Activated T-helper 9 cell treated with anti-CD3 and anti-CD28 coated beads, Interleukin-2, amount 50 U/mL, for 16 hours (primary cell): ENCODE results near the gene ST6GALNAC4.
A peak's percentile ranks its signal among the peaks of the same experiment; 100 is the strongest.

Experiments used
- DNase-seq: peaks from one replicate; pipeline ENCODE4 v3.0.0-alpha.2; 2020; ENCODE audit warnings: low read depth

The ST6GALNAC4 gene, protein sequence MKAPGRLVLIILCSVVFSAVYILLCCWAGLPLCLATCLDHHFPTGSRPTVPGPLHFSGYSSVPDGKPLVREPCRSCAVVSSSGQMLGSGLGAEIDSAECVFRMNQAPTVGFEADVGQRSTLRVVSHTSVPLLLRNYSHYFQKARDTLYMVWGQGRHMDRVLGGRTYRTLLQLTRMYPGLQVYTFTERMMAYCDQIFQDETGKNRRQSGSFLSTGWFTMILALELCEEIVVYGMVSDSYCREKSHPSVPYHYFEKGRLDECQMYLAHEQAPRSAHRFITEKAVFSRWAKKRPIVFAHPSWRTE

DNA sequence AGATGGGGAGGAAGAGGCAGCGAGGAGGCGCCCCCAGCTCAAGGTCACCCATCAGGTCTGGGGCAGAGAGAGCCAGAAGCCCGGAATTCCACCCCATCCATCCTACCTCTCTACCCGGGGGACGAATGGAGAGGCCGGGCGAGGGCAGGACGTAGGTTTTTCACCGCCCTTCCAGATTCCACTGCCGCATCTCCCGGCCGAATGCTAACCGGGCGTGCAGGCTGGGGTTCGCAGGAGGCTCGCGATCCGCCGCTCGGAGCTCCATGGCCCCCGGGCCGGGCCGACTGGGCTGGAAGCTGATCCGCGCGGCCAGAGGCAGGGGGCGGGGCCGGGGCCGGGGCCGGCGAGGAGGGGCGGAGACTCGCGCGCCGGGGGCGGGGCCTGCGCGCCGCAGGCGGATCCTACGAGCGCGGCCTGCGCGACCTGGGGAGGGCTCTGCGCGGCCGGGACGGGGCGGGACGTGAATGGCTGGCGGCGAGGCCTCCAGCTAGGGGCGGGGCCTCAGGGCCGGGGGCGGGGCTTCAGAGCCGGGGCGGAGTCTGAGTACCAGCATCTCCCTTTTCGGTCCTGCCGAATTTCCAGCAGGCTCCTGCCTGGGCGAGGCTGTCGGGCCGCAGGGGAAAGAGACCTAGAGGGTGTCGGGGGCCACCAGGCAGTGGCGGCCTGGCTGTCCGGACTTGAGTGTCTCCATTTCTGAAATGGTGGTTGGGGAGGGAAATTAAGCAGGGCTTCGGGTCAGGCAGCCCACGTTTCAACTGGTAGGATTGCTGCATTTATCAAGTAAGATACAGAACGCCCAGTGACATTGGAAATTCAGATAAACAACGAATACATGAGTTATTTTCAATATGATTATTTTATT lies at the start of gene ST6GALNAC4:
ST6GALNAC4 (minus strand) TSS at position 322 of the 862 bp plus-strand sequence. CDS start 622 bp downstream, outside the sequence.
- DNase-seq, result peak; percentile 95

DNA sequence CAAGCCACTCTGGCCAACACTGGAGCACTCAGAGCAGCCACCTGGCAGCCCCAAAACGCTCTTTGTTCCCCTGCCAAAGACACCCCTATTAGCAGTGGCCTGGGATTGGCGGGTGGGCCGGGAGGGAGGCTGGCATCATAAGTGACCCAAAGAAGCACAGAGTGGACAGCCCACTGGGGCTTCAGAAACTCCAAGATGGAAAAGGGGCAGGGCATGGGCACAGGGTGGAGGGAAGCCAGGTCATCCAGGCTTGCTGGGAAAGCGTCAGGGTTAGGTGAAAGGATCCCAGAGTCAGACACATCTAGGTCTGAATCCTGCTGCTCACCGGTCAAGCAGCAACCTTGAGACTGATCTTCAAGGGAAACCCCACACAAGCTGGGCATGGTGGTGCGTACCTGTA lies 49.1 kb upstream of the ST6GALNAC4 start:
- DNase-seq, result no peak

DNA sequence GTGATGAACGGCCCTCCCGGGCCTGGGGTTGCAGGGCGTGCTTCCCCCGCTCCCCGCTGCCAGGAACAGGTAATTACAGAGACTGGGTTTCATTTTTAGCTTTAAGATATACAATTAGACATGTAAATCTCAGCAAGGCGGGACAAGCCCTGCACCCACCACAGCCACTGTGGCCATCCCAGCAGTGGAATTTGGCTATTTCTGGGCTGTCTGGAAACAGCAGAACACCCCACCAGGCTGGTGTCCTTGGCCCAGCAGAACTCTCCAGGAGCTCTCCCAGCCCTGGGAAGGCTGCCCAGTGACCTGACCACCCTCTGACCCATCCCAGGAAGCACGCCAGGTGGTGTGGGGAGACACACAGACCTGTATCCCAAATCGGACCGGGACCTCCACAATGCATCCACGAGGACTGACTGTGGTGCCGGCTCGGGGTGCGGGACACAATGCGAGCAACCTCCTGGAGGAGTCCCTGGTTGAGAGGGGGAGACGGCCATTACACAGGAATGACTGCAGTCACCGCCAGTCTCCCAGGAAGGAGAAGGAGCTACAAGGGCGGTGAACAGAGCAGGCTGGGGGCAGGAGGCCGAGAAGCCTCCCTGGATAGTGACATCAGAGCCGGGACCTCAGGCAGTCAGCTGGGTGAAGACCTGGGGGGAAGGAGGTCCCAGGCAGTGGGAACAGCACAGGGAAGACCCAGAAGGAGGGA lies 46.7 kb upstream of the ST6GALNAC4 start:
- no peak for DNase-seq

DNA sequence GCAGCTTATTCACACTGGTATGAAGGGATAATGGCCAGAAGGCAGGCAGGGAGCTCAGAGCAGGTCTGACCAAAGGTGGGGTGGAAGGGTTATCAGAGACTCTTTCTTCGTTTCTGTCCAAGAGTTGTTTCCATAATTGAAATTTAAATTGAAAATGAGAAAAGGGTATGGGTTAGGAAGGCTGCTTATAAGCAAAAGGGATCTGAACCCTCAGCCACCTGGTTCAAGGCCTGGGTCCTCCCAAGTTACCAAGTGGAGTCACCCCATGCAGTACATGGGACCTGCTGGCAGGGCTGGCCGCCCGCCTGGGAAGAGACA lies 46.2 kb upstream of the ST6GALNAC4 start:
- DNase-seq, result no peak

DNA sequence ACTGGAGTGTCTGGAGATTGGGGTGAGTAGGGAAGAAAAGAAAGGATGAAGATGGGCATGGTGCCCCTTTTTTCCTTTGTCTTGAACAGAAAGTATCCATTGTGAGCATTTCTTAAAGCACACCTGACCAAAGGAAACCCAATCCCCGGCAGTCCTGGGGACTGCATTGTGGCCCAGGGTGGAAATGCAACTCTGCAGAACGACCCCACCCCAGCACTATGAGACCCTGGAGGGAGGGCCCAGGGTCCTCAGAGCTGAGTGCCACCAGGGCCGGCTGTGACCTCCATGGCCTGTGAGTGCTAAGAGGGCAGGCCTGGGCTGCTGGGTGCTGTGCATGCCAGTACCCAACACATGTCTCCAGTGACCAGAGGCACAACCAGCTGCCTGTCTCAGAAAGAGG lies 45.4 kb upstream of the ST6GALNAC4 start:
- DNase-seq, result no peak

DNA sequence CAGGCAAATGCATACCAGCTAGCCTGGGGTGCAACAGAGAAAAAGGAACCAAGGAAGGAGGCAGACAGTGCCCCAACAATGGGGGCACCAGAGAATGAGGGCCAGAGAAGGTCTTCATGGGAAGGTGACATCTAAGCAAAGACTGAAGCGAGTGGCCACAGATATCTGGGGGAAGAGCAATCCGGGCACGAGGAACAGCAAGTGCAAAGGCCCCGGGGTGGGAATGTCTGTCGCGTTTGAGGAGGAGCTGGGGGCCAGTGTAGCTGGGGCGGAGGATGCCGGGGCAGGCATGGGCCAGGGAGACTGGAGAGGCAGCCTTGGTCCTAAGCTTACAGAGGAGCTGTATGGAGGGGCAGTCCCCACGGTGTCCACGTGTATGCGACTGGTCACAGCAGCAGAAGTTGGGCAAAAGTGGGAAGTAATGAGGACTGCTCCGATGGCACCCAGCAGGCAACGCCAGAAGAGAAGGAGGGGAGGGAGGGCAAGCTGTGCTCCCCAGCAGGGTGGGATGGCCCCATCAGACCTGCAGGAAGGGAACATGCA lies 44.8 kb upstream of the ST6GALNAC4 start:
- DNase-seq, result no peak

DNA sequence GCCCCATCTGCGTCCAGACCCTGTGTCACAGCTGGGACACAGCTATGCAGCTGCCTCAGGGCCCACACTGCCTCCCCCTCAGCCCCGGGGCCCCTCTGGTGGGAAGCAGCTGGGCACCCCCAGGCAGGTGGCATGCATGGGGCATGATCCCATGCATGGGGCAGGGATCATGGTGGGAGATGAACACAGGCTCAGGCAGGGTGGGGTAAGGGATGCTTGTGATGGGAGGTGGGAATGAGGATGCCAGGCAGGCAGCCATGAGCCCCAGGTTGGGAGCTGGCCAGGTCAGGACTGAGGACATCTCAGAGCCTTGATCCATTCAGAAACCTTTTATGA lies 44.3 kb upstream of the ST6GALNAC4 start:
- DNase-seq, result no peak

DNA sequence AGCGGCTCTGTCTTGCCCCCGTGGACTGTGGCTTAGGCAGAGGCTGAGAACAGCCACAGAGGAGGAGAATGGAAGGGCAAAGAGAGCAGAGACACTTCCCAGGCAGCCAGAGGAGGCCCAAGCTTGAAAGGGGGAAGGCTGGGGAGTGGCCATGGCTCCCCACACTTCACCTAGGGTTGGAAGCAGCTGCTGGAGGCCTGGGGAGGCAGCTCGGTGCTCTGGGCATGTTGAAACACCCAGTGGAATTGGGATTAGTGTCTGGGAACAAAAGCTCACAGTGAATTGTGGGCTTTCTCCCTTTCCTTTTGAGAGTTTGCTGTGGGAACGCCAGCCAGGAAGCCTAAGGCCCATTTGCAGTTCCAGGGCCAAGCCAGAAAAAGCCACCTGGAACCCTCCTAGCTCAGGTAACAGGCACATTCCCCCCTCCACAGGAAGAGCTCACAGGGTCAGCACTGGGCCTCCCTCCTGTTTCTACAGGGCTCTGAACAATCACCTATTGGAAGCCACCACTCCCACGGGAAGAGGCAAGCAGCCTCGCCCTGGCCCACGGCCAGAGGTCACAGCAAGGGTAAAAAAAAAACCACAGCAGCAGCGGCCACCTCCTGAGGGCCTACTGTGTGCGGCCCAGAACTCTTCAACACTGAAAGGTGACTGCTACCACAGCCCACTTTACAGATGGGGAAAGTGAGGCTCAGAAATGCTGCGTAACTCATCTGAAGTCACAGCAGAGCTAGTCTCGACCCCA lies 43.7 kb upstream of the ST6GALNAC4 start:
- DNase-seq, result no peak

DNA sequence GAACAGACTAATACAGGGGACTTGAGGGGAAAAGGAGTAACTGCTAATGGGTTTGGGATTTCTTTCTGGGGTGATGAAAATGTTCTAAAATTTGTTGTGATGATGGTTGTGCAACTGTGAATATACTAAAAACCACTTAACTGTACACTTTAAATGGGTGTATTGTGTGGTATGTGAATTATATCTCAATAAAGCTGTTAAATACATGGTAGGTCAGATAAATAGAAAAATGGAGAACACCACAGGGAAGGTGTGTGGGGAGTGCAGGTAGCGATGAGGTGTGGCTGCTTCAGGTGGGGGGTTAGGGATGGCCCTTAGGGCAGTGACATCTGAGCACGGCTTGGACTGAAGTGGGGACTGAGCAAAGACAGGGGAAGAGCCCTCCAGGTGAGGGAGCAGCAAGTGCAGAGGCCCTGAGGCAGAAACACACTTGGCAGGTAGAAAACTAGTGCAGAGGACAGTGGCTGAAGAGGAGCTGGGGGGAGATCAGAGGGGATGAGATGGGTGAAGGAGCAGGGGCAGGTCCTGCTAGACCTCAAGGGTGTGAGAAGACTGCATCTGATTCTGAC lies 43.1 kb upstream of the ST6GALNAC4 start:
- no peak for DNase-seq

DNA sequence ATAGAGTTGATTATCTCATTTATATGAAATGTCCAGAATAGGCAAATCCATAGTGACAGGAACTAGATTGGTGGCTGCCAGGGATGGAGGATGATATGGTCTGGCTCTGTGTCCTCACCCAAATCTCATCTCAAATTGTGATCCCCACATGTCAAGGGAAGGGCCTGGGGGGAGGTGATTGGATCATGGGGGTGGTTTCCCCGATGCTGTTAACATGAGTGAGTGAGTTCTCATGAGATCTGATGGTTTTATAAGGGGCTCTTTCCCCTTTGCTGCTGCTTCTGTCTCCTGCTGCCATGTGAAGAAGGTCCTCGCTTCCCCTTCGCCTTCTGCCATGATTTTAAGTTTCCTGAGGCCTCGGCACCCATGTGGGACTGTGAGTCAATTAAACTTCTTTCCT lies 42.6 kb upstream of the ST6GALNAC4 start:
- no peak for DNase-seq

DNA sequence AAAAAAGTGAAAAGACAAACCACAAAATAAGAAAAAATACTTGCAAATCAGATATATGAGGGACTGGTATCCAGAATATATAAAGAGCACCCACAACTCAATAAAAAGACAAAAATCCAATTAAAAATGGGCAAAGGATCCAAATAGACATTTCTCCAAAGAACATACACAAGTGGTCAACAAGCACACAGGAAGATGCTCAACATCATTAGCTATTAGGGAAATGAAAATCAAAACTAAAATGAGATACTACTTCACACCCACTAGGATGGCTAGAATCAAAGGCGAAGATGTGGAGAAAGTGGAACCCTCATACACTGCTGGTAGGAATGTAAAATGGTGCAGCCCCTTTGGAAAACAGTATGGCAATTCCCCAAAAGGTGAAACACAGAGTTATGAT lies 41.9 kb upstream of the ST6GALNAC4 start:
- no peak for DNase-seq

DNA sequence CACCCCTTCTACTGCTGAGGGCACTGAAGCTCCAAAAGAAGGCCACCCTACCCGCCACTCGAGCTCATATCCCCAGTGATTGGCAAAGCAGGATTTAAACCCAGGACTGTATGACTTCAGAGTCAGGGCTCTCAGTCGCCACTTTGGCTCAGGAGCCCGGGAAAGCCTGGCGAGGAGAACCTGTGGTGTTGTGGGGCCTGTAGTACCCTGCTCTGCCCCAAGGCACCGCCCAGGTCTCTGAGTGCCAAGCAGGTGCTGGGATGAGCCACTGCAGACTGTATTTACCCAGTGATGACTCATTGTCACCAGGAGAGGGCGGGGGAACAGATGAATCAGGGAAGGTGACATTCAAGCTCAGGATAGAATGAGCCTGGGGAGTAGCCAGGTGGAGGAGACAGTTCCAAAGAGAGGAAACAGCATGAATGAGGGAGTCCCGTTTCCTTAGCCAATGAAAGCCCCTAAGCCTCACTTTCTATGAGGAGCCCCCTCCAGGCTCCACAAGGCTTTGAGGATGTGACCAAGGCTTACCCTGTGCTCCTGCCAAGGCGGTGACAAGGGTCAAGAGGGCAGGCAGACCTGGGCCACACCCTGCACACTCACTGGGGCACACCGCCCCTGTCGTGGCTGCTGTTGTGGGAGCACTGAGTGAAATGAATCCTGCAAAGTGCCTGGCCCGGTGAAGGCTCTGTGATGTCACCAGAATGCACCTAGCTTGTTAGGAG lies 38.6 kb upstream of the ST6GALNAC4 start:
- peak; percentile 81 for DNase-seq

DNA sequence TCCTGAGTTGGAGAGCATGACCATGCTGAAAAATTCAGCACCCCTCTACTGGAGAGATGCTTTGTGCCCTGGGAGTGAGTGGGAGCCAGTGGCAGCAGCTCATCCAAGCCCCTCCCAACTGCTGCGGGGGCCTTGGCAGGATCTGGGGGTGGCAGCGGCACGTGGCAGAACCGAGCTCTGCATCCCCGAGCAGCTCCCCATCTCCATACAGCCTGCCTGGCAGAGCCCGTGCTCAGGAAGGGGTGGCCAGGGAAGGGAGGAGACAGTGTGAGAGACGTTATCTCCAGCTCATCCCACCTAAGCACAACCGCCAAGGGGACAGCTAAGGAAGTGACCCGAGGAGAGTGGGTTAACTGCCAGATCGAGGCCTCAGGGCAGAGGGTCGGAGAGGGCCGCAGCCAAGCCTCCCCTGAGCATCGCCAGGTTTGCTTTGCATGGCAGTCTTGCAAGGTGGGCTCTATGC lies 38.0 kb upstream of the ST6GALNAC4 start:
- no peak for DNase-seq

DNA sequence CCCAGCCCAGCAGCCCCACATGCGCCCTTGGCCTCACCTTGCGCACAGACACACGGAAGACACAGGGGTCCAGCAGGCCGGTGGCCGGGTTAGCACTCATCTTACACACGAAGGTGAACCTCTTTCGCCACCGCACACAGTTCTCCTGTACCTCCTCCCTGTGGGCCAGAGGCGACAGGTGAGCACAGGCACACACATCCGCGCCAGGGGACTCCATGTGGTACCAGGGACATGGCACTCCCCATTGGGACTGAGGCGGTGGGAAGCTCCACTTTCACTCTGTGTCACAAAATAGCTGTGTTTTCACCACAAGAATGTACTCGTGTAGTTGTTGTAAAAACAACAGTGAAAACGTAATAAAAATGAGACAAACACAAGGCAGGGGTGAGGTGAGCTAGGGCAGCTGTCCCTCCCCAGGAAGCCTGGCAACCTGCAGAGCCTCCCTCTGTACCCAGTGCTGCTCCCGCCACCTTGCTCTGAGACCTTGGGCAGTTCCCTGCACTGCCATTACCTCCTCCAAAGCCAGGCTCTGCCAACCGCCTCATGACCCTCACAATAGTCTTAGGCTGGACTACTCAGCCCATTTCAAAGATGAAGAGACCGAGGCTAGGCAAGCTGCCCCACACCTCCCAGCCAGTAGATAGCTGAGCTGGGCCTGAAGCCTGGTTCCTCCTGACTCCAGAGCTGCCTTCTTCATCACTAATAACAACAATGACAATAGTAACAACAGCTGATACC lies 37.1 kb upstream of the ST6GALNAC4 start:
- DNase-seq, result no peak

DNA sequence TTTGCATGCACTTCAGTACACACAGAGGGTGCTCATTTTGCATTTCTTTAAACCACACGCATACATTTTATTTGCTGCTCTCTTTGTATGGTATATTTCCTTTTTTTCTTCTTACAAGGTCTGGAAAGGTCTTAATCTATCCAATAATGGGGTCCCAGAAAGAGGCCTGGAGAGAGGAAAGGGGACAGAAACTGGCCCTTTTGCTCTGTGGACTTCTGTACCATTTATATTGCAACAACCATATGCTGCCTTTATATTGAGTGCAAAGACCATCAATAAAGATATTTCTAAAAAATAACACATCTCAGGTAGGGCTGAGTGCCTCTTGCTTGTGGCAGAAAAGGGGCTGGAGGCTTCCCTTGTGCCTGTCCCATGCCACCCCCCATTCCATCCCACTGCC lies 36.3 kb upstream of the ST6GALNAC4 start:
- no peak for DNase-seq

DNA sequence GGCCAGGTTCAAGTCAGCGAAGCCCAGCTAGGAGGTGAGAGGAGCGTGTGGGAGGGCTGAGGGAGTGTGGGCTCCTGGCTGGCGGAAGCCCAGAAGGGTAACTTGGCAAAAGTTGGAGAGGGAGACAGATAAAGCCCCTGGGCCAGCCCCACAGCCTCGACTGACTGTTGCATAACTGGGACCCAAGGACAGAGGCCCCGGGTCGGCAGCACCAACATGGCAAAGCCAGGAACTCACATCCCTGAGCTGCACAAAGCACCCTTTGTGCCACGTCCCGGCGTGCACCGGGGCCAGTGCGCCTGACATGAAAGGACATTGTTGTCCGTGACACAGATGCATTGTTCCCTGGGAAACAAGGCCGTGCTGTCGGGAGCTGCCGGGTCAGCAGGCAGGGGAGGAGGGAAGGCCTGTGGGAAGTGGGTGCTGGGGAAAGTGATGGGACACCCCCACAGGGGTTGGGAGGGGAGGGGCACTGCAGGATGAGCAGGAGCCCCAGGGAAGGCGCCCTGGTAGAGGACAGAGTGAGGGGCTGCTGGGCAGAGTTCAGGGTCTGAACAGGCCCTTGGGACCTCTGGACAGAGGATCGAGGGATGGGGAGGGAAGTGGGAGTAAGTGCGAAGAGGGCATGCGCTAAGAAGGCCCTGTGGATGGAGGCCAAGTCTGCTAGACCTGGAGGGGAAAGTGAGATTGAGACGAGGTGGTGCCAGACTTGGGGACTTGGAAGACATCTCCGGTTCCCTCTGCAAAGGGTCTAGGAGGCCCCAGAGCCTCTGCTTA lies 33.9 kb upstream of the ST6GALNAC4 start:
- no peak for DNase-seq

DNA sequence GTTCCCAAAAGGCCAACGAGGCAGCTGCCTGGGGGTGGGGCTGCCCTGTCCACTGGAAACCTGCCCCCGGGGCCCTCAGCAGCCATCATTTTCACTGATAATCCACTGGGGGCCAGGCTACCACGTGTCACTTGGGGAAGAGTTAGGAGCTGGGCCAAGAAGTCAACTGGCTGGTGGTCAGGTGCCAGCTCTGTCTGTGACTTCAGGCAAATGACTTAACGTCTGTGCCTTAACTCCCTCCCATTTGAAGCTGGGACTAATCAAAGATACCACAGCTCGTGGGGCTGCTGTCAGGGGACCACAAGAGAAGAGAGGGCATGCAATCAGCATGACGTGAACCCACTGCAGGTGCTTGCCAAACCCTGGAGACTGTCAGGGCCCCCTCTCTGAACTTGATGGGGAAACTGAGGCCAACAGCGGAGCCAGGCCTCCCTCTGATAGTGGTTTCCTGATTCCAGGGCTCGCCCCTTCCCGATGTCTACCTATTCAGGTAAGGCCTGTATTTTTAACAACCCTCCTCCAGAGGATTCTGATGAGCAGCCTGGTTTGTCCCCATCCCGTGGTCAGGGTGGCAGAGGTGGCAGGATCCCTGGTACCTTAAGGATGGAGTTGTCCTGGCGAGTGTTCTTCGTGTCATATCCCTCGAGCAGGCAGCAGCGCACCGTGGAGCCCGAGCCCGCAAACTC lies 33.1 kb upstream of the ST6GALNAC4 start:
- DNase-seq, result no peak

DNA sequence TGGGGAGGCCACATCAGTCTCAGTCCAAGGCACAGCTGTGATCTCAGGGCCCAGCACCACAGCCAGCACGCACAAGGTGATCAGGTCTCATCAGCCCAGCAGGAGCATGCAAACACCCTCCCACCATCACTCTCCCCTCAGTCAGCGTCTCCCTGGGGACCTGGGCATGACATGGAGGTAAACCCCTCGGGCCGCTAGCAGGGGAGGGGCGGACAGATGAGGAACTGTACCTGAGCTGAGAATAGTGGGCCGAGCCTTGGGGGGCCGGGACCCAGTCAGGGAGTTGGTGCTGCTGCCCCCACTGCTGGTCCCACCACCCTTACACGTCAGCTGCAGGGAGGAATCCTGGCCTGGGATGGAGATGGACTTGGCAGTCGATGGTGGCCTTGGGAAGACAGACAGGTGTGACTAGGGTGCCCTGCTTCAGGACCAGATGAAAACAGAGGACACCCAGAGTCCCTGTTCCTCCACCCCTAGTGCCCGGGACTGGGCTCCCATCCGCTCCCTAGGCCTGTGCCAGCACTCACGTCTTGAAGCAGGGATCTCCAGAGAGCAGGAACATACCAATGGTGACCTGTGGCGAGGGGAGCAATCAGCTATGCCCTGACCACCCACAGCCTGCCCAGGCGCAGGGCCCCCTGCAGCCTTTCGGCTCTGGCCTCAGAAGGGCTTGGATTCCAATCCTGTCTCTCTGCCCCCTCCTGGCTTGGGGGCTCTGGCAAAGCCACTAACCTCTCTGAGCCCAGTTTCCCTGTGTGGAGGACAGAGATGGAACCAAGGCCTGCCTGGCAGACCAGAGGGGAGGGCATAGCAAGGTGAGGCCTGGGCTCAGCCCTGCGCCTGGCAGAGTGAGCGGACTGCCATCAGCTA lies 31.2 kb upstream of the ST6GALNAC4 start:
- DNase-seq, result no peak
